Progenitor cell of endocrine pancreas (in vitro differentiated cells): ENCODE measurements around the gene LRRC19. TPM values are rescaled to one million over a fixed set of nuclear protein-coding genes. Genes with fewer than 3 reads are reported as not detected.
A peak's percentile ranks its signal among the peaks of the same experiment; 100 is the strongest.

ENCODE experiments used
- DNase-seq: peaks from one replicate; pipeline ENCODE4 v3.0.0; 2021; ENCODE audit warnings: low spot score; ENCODE audit not compliant: unreplicated experiment
- H3K27ac Mint-ChIP-seq: 2 replicates; pipeline ENCODE4 v1.8.0; 2021; ENCODE audit warnings: mild to moderate bottlenecking, moderate library complexity, mixed read lengths
- H3K27me3 Mint-ChIP-seq: 2 replicates; pipeline ENCODE4 v1.8.0; 2021; ENCODE audit warnings: mixed read lengths
- H3K36me3 Mint-ChIP-seq: 2 replicates; pipeline ENCODE4 v1.8.0; 2022; ENCODE audit warnings: mixed read lengths; ENCODE audit not compliant: insufficient read depth
- H3K4me1 Mint-ChIP-seq: 2 replicates; pipeline ENCODE4 v1.8.0; 2021; ENCODE audit warnings: low read depth, mixed read lengths
- H3K4me3 Mint-ChIP-seq: 2 replicates; pipeline ENCODE4 v1.8.0; 2021; ENCODE audit warnings: low read depth, mild to moderate bottlenecking, moderate library complexity, mixed read lengths
- H3K9me3 Mint-ChIP-seq: 2 replicates; pipeline ENCODE4 v1.8.0; 2021; ENCODE audit warnings: low read depth, mixed read lengths
- total RNA-seq: library from RNA; stranded (reverse); gene quantifications from 2 replicates; pipeline ENCODE4 v1.2.1, GENCODE V29; 2021
- TF ChIP-seq, protein P1 (sequence below): fragments of 200-600 bp; sonication (generic); IDR thresholded peaks from one replicate; pipeline ENCODE4 v1.5.0; 2021; ENCODE audit warnings: antibody characterized with exemption, mild to moderate bottlenecking; ENCODE audit not compliant: unreplicated experiment

LRRC19 gene
- total RNA-seq, 1 donor from 2014 or later: not detected

DNA sequence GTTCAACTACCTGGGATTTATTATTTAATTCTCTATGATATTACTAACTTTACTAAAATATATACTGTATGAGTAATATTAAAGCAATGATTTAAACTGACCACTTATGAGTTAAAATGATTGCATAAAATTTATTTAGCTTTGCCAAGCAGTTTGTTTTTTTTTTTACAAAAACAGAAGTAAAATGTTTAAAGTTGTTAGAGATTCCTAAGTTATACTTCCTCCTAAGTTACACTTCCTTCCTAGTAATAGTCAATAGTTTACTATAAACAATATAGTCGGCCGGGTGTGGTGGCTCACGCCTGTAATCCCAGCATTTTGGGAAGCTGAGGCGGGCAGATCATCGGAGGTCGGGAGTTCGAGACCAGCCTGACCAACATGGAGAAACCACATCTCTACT lies 23.7 kb upstream of the LRRC19 start:
- Mint-ChIP-seq H3K27ac (no peak overlapping the region), H3K4me1 (no peaks in the 10 kb centered on the region), H3K27me3 (no peaks in the 10 kb centered on the region), H3K9me3 (peaks cover 10% of the 10 kb centered on the region), H3K36me3 (peaks cover 17% of the 10 kb centered on the region), H3K4me3 (no peak overlapping the region)
- TF ChIP-seq, protein P1, sequence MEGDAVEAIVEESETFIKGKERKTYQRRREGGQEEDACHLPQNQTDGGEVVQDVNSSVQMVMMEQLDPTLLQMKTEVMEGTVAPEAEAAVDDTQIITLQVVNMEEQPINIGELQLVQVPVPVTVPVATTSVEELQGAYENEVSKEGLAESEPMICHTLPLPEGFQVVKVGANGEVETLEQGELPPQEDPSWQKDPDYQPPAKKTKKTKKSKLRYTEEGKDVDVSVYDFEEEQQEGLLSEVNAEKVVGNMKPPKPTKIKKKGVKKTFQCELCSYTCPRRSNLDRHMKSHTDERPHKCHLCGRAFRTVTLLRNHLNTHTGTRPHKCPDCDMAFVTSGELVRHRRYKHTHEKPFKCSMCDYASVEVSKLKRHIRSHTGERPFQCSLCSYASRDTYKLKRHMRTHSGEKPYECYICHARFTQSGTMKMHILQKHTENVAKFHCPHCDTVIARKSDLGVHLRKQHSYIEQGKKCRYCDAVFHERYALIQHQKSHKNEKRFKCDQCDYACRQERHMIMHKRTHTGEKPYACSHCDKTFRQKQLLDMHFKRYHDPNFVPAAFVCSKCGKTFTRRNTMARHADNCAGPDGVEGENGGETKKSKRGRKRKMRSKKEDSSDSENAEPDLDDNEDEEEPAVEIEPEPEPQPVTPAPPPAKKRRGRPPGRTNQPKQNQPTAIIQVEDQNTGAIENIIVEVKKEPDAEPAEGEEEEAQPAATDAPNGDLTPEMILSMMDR: no peak
- DNase-seq: no peak

DNA sequence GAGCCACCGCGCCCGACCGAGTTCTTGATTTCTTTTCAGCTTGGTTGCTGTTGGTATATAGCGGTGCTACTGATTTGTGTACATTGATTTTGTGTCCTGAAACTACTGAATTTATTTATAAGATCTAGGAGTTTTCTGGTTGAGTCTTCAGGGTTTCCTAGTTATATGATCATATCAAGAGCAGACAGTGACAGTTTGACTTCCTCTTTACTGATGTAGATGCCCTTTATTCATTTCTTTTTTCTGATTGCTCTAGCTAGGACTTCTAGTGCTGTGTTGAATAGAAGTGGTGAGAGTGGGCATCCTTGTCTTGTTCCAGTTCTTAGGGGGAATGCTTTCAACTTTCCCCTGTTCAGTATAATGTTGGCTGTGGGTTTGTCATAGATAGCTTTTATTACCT lies 17.4 kb upstream of the LRRC19 start:
- TF ChIP-seq, protein P1: no peak
- no peak overlapping the region for H3K27ac Mint-ChIP-seq
- H3K4me3 Mint-ChIP-seq: no peak overlapping the region
- no peaks in the 10 kb centered on the region for H3K27me3 Mint-ChIP-seq
- peaks cover 42% of the 10 kb centered on the region for H3K36me3 Mint-ChIP-seq
- no peak for DNase-seq
- no peaks in the 10 kb centered on the region for H3K4me1 Mint-ChIP-seq
- H3K9me3 Mint-ChIP-seq: peaks cover 20% of the 10 kb centered on the region

DNA sequence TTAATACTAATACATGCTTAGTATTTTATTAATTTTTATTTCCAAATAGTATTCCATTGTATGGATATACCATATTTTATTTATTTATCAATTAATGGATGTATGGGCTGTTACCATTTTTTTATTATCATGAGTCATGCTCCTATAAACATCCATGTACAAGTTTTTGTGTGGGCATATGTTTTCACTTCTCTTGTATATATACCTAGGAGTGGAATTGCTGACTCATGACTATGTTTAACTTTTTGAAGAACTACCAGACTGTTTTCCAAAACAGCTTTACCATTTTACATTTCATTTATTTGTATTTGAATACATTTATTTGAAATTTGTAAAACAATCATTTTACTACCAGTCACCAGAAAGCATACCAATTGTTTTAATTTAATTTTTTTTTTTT lies 14.1 kb upstream of the LRRC19 start:
- Mint-ChIP-seq H3K36me3 (peaks cover 34% of the 10 kb centered on the region), H3K27ac (no peak overlapping the region), H3K27me3 (no peaks in the 10 kb centered on the region), H3K4me3 (no peak overlapping the region), H3K9me3 (peaks cover 14% of the 10 kb centered on the region), H3K4me1 (no peaks in the 10 kb centered on the region)
- TF ChIP-seq, protein P1: no peak
- DNase-seq: no peak

DNA sequence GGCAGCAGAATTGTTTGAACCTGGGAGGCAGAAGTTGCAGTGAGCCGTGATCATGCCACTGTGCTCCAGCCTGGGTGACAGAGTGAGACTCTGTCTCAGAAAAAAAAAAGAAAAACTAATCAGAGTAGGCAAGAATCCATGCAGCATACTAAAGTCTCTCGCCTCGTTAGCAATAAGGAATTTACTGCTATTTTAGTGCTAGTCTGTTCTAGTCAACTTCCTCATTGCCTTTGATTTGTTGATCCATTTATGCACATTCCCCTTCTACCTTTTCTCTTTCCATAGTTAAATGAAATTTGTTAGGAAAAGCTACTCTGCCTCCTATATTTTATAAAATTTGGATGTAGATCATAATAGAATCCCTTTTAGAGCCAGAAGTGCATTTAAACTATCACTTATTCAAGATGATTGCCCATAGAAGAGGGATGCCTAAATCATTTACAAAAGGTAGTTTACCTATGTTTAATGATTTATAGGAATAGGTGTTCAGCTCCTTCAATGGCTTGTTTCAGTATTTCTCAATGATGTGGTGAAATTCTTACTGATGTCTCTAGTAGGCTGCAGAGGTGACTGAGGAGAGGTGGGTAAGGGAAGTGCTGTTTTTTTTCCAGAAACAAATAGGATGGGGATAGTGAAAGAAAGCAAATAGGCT lies 1.9 kb downstream of the LRRC19 start:
- H3K27ac Mint-ChIP-seq: peak overlapping the region; percentile 21
- H3K4me3 Mint-ChIP-seq: peak overlapping the region; percentile 25
- H3K27me3 Mint-ChIP-seq: no peaks in the 10 kb centered on the region
- no peak for DNase-seq
- H3K9me3 Mint-ChIP-seq: peaks cover 4% of the 10 kb centered on the region
- H3K36me3 Mint-ChIP-seq: peaks cover 6% of the 10 kb centered on the region
- TF ChIP-seq, protein P1: no peak
- H3K4me1 Mint-ChIP-seq: peaks cover 13% of the 10 kb centered on the region

DNA sequence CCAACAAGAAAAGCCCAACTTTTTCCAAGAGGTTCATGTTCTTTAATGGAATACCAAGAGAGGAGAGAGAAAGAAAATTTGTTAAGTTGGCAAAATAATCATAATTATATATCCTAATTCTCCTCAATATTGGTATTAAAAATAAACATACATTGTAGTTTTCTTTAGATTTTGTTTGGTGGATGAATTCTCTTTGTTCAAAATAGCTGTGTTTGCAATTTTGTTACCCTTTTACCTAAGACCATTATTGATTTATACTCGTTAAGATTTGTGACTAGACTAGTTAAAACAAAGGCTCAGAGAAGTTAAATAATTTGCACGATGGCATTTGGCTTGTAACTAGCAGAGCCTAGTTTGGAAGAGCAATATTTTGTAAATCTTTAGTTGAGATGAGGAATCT lies 9.7 kb downstream of the LRRC19 start:
- H3K4me3 Mint-ChIP-seq: no peak overlapping the region
- TF ChIP-seq, protein P1: no peak
- peaks cover 1% of the 10 kb centered on the region for H3K4me1 Mint-ChIP-seq
- no peaks in the 10 kb centered on the region for H3K9me3 Mint-ChIP-seq
- peaks cover 2% of the 10 kb centered on the region for H3K36me3 Mint-ChIP-seq
- DNase-seq: no peak
- H3K27me3 Mint-ChIP-seq: no peaks in the 10 kb centered on the region
- no peak overlapping the region for H3K27ac Mint-ChIP-seq
